Bronchial epithelial cell (primary cell): ENCODE results near the gene TMEM126B. TPM values are rescaled to one million over a fixed set of nuclear protein-coding genes. Genes with fewer than 3 reads are reported as not detected.
"Not testable (repeated sequence)": the region's sequence is repeated elsewhere in the genome, so short reads cannot be mapped to it uniquely, and the experiment has no call there.

Experiments used
- DNase-seq: peaks from one replicate; pipeline ENCODE4 v3.0.0-alpha.2; 2010; ENCODE audit warnings: low read depth
- FAIRE-seq: peaks from 2 replicates; lab custom pipeline; 2011; peaks lifted over from hg19 to GRCh38; lab: Jason Lieb, UNC
- H3K27me3 ChIP-seq: 2 replicates; pipeline ENCODE4 v1.5.1; 2011; ENCODE audit warnings: low read length; ENCODE audit not compliant: control insufficient read depth, insufficient read depth
- H3K36me3 ChIP-seq: 2 replicates; pipeline ENCODE4 v1.5.1; 2011; ENCODE audit warnings: low read length; ENCODE audit not compliant: control insufficient read depth, insufficient read depth
- H3K4me3 ChIP-seq: 2 replicates; pipeline ENCODE4 v1.5.1; 2011; ENCODE audit warnings: mild to moderate bottlenecking, low read depth, low read length, control low read depth
- CTCF ChIP-seq: IDR thresholded peaks from 2 replicates; pipeline ENCODE4 v1.5.1; 2011; ENCODE audit warnings: mild to moderate bottlenecking, moderate library complexity, low read length, control low read depth, inconsistent platforms; ENCODE audit not compliant: insufficient read depth, severe bottlenecking
- total RNA-seq: library from RNA; depleted of rRNA; stranded (reverse); fragments of >200 nt; gene quantifications from 2 replicates; pipeline ENCODE4 v1.2.1, GENCODE V29; 2014

Gene TMEM126B
- total RNA-seq, 1 donor from 2014 or later, result 73.5 TPM

GRCh38 chr11:85596886-85597285 is 31.5 kb upstream of the TMEM126B start:
- FAIRE-seq (no peak), DNase-seq (no peak)
- H3K36me3 ChIP-seq, result no peaks in the 10 kb centered on the region
- no peaks in the 10 kb centered on the region for H3K27me3 ChIP-seq
- no peak for TF ChIP-seq CTCF
- no peak overlapping the region for H3K4me3 ChIP-seq

GRCh38 chr11:85599083-85599482 is 29.3 kb upstream of the TMEM126B start:
- Histone ChIP-seq H3K36me3 (no peaks in the 10 kb centered on the region), H3K4me3 (no peak overlapping the region), H3K27me3 (no peaks in the 10 kb centered on the region)
- no peak for DNase-seq
- no peak for TF ChIP-seq CTCF
- FAIRE-seq, result no peak

- TF ChIP-seq CTCF, result no peak
- Histone ChIP-seq H3K36me3 (no peaks in the 10 kb centered on the region), H3K4me3 (no peak overlapping the region), H3K27me3 (no peaks in the 10 kb centered on the region)
- no peak for DNase-seq
- FAIRE-seq, result no peak
These were observed 25.7 kb upstream of the TMEM126B start for GRCh38 chr11:85602526-85603213.

- no peaks in the 10 kb centered on the region for H3K27me3 ChIP-seq
- H3K4me3 ChIP-seq, result no peak overlapping the region
- DNase-seq, result no peak
- TF ChIP-seq CTCF, result no peak
- H3K36me3 ChIP-seq, result no peaks in the 10 kb centered on the region
- FAIRE-seq, result no peak
These were observed 25.2 kb upstream of the TMEM126B start for GRCh38 chr11:85603220-85603619.

GRCh38 chr11:85606237-85606636 is 22.2 kb upstream of the TMEM126B start:
- not testable (repeated sequence) for H3K36me3 ChIP-seq, DNase-seq, H3K27me3 ChIP-seq, FAIRE-seq, H3K4me3 ChIP-seq

GRCh38 chr11:85608621-85609020 is 19.8 kb upstream of the TMEM126B start:
- not testable (repeated sequence) for H3K27me3 ChIP-seq, FAIRE-seq, H3K4me3 ChIP-seq, H3K36me3 ChIP-seq, DNase-seq

GRCh38 chr11:85609286-85609685 is 19.1 kb upstream of the TMEM126B start:
- H3K36me3 ChIP-seq, DNase-seq, FAIRE-seq, H3K4me3 ChIP-seq, H3K27me3 ChIP-seq: not testable (repeated sequence)

GRCh38 chr11:85611643-85612042 is 16.8 kb upstream of the TMEM126B start:
- not testable (repeated sequence) for H3K36me3 ChIP-seq, DNase-seq, H3K4me3 ChIP-seq, H3K27me3 ChIP-seq, FAIRE-seq
